Measurements from ENCODE around the gene TMEM184A. TPM values are rescaled to one million over a fixed set of nuclear protein-coding genes. Genes with fewer than 3 reads are reported as not detected.

TMEM184A gene
- total RNA-seq, 4 donors from 2014 or later = 55.0 to 234 (median 112) TPM

- TF ChIP-seq POLR2AphosphoS5 (IDR thresholded peaks at IDR 0.05) (no peak), CTCF (IDR thresholded peaks at IDR 0.05) (no peak), EP300 (IDR thresholded peaks at IDR 0.05) (no peak), POLR2A (IDR thresholded peaks at IDR 0.05) (no peak)
- DNase-seq (ENCODE audit: low spot score in 2 of 2) = no peak
- H3K4me3 ChIP-seq = no peak overlapping the region
- no peaks in the 10 kb centered on the region for H3K4me1 ChIP-seq
- H3K36me3 ChIP-seq = peaks cover 100% of the 10 kb centered on the region
- no peaks in the 10 kb centered on the region for H3K9me3 ChIP-seq
- WGBS = 85% methylated on average over 13 of the region's 25 CpGs
- H3K27me3 ChIP-seq = no peaks in the 10 kb centered on the region
- no peak overlapping the region for H3K27ac ChIP-seq
Measured at GRCh38 chr7:1494447-1494846, 61.6 kb downstream of the TMEM184A start.

- Histone ChIP-seq H3K27me3 (no peaks in the 10 kb centered on the region), H3K36me3 (peaks cover 100% of the 10 kb centered on the region), H3K4me3 (no peak overlapping the region), H3K4me1 (no peaks in the 10 kb centered on the region), H3K9me3 (no peaks in the 10 kb centered on the region), H3K27ac (no peak overlapping the region)
- no peak for DNase-seq (ENCODE audit: low spot score in 2 of 2)
- no peak for TF ChIP-seq CTCF (IDR thresholded peaks at IDR 0.05)
- no peak for TF ChIP-seq POLR2AphosphoS5 (IDR thresholded peaks at IDR 0.05)
- TF ChIP-seq EP300 (IDR thresholded peaks at IDR 0.05) = no peak
- TF ChIP-seq POLR2A (IDR thresholded peaks at IDR 0.05) = no peak
- 91% methylated on average over 10 of the region's 26 CpGs for WGBS
Measured at GRCh38 chr7:1493571-1493970, 62.4 kb downstream of the TMEM184A start.

GRCh38 chr7:1493129-1493528 is 62.9 kb downstream of the TMEM184A start:
- no peak for DNase-seq (ENCODE audit: low spot score in 2 of 2)
- Histone ChIP-seq H3K4me3 (no peak overlapping the region), H3K4me1 (no peaks in the 10 kb centered on the region), H3K36me3 (peaks cover 100% of the 10 kb centered on the region), H3K27ac (no peak overlapping the region), H3K27me3 (no peaks in the 10 kb centered on the region), H3K9me3 (no peaks in the 10 kb centered on the region)
- no peak for TF ChIP-seq POLR2AphosphoS5 (IDR thresholded peaks at IDR 0.05)
- TF ChIP-seq CTCF (IDR thresholded peaks at IDR 0.05) = no peak
- TF ChIP-seq POLR2A (IDR thresholded peaks at IDR 0.05) = no peak
- no peak for TF ChIP-seq EP300 (IDR thresholded peaks at IDR 0.05)
- WGBS = 73% methylated on average over 20 of the region's 20 CpGs

GRCh38 chr7:1492640-1493039 is 63.4 kb downstream of the TMEM184A start:
- whole genome bisulfite sequencing = 79% methylated on average over 33 of the region's 33 CpGs
- no peak overlapping the region for H3K27ac ChIP-seq
- no peak for TF ChIP-seq POLR2A (IDR thresholded peaks at IDR 0.05)
- H3K4me1 ChIP-seq = no peaks in the 10 kb centered on the region
- H3K36me3 ChIP-seq = peaks cover 100% of the 10 kb centered on the region
- no peak overlapping the region for H3K4me3 ChIP-seq
- H3K9me3 ChIP-seq = no peaks in the 10 kb centered on the region
- no peaks in the 10 kb centered on the region for H3K27me3 ChIP-seq
- DNase-seq (ENCODE audit: low spot score in 2 of 2) = no peak

Other genes with a start within 250 kb of the TMEM184A start
- 10 to 100 TPM; 15.7 to 23.5 (median 16.9) TPM for gene MICALL2, start 96.7 kb downstream of the TMEM184A start, total RNA-seq
- gene INTS1, start 51.8 kb downstream of the TMEM184A start, total RNA-seq = 10 to 100 TPM; 45.7 to 96.5 (median 75.8) TPM
- gene MAFK, start 25.5 kb downstream of the TMEM184A start, total RNA-seq = 10 to 100 TPM; 29.3 to 65.0 (median 36.2) TPM
- 10 to 100 TPM; 35.7 to 79.0 (median 62.0) TPM for gene PSMG3, start 13.8 kb upstream of the TMEM184A start, total RNA-seq
- gene ELFN1, start 114.1 kb upstream of the TMEM184A start, total RNA-seq = 1 to 10 TPM; 1.4 to 2.5 (median 1.9) TPM